ENCODE measurements around the gene GOLM1. TPM values are rescaled to one million over a fixed set of nuclear protein-coding genes. Genes with fewer than 3 reads are reported as not detected.

GOLM1 gene
- total and polyA plus RNA-seq, 4 donors, result 113 to 414 (median 219) TPM

GRCh38 chr9:86009133-86009532, 90.2 kb downstream of the GOLM1 start:
- peaks cover 2% of the 10 kb centered on the region for H3K9me3 ChIP-seq (ENCODE audit: control insufficient read depth, insufficient read depth, low read length)
- no peaks in the 10 kb centered on the region for H3K4me1 ChIP-seq (ENCODE audit: control insufficient read depth, insufficient read depth, low read length)
- no peaks in the 10 kb centered on the region for H3K27me3 ChIP-seq (ENCODE audit: control insufficient read depth, insufficient read depth, low read length)
- peaks cover 28% of the 10 kb centered on the region for H3K36me3 ChIP-seq (ENCODE audit: control insufficient read depth, insufficient read depth, low read length)
- DNase-seq (ENCODE audit: low read depth in 4 of 6, low spot score in 6 of 6), result no peak
- H3K4me3 ChIP-seq (ENCODE audit: low read depth, low read length), result no peak overlapping the region
- no peak overlapping the region for H3K27ac ChIP-seq (ENCODE audit: low read depth, low read length)
- WGBS (ENCODE audit: insufficient coverage), result 86% methylated on average over 2 of the region's 2 CpGs

- no CpG with 5 or more reads among the region's 1 CpG for WGBS (ENCODE audit: insufficient coverage)
- no peak overlapping the region for H3K4me3 ChIP-seq (ENCODE audit: low read depth, low read length)
- no peak for DNase-seq (ENCODE audit: low read depth in 4 of 6, low spot score in 6 of 6)
- no peaks in the 10 kb centered on the region for H3K4me1 ChIP-seq (ENCODE audit: control insufficient read depth, insufficient read depth, low read length)
- peaks cover 3% of the 10 kb centered on the region for H3K9me3 ChIP-seq (ENCODE audit: control insufficient read depth, insufficient read depth, low read length)
- H3K27ac ChIP-seq (ENCODE audit: low read depth, low read length), result no peak overlapping the region
- peaks cover 19% of the 10 kb centered on the region for H3K36me3 ChIP-seq (ENCODE audit: control insufficient read depth, insufficient read depth, low read length)
- H3K27me3 ChIP-seq (ENCODE audit: control insufficient read depth, insufficient read depth, low read length), result no peaks in the 10 kb centered on the region
Observed at GRCh38 chr9:86005253-86005775, 94.0 kb downstream of the GOLM1 start.

- Histone ChIP-seq H3K36me3 (ENCODE audit: control insufficient read depth, insufficient read depth, low read length) (peaks cover 19% of the 10 kb centered on the region), H3K9me3 (ENCODE audit: control insufficient read depth, insufficient read depth, low read length) (peaks cover 3% of the 10 kb centered on the region), H3K4me1 (ENCODE audit: control insufficient read depth, insufficient read depth, low read length) (no peaks in the 10 kb centered on the region), H3K27me3 (ENCODE audit: control insufficient read depth, insufficient read depth, low read length) (no peaks in the 10 kb centered on the region), H3K27ac (ENCODE audit: low read depth, low read length) (no peak overlapping the region), H3K4me3 (ENCODE audit: low read depth, low read length) (no peak overlapping the region)
- DNase-seq (ENCODE audit: low read depth in 4 of 6, low spot score in 6 of 6), result no peak
- WGBS (ENCODE audit: insufficient coverage), result no CpG with 5 or more reads among the region's 1 CpG
Observed at GRCh38 chr9:85995599-85995998, 103.8 kb downstream of the GOLM1 start.

- no peak overlapping the region for H3K4me3 ChIP-seq (ENCODE audit: low read depth, low read length)
- peaks cover 17% of the 10 kb centered on the region for H3K36me3 ChIP-seq (ENCODE audit: control insufficient read depth, insufficient read depth, low read length)
- no peaks in the 10 kb centered on the region for H3K9me3 ChIP-seq (ENCODE audit: control insufficient read depth, insufficient read depth, low read length)
- H3K27ac ChIP-seq (ENCODE audit: low read depth, low read length), result no peak overlapping the region
- H3K4me1 ChIP-seq (ENCODE audit: control insufficient read depth, insufficient read depth, low read length), result no peaks in the 10 kb centered on the region
- no peaks in the 10 kb centered on the region for H3K27me3 ChIP-seq (ENCODE audit: control insufficient read depth, insufficient read depth, low read length)
- DNase-seq (ENCODE audit: low read depth in 4 of 6, low spot score in 6 of 6), result no peak
Observed at GRCh38 chr9:85995097-85995496, 104.3 kb downstream of the GOLM1 start.

- Histone ChIP-seq H3K9me3 (ENCODE audit: control insufficient read depth, insufficient read depth, low read length) (no peaks in the 10 kb centered on the region), H3K27ac (ENCODE audit: low read depth, low read length) (no peak overlapping the region), H3K4me1 (ENCODE audit: control insufficient read depth, insufficient read depth, low read length) (no peaks in the 10 kb centered on the region), H3K27me3 (ENCODE audit: control insufficient read depth, insufficient read depth, low read length) (no peaks in the 10 kb centered on the region), H3K4me3 (ENCODE audit: low read depth, low read length) (no peak overlapping the region), H3K36me3 (ENCODE audit: control insufficient read depth, insufficient read depth, low read length) (peaks cover 17% of the 10 kb centered on the region)
- WGBS (ENCODE audit: insufficient coverage), result no CpG with 5 or more reads among the region's 2 CpGs
- no peak for DNase-seq (ENCODE audit: low read depth in 4 of 6, low spot score in 6 of 6)
Observed at GRCh38 chr9:85994191-85994590, 105.2 kb downstream of the GOLM1 start.

GRCh38 chr9:85987236-85987635, 112.1 kb downstream of the GOLM1 start:
- WGBS (ENCODE audit: insufficient coverage), result no CpG with 5 or more reads among the region's 3 CpGs
- Histone ChIP-seq H3K36me3 (ENCODE audit: control insufficient read depth, insufficient read depth, low read length) (peaks cover 11% of the 10 kb centered on the region), H3K4me3 (ENCODE audit: low read depth, low read length) (no peak overlapping the region), H3K27ac (ENCODE audit: low read depth, low read length) (no peak overlapping the region), H3K4me1 (ENCODE audit: control insufficient read depth, insufficient read depth, low read length) (no peaks in the 10 kb centered on the region), H3K9me3 (ENCODE audit: control insufficient read depth, insufficient read depth, low read length) (no peaks in the 10 kb centered on the region), H3K27me3 (ENCODE audit: control insufficient read depth, insufficient read depth, low read length) (no peaks in the 10 kb centered on the region)
- DNase-seq (ENCODE audit: low read depth in 4 of 6, low spot score in 6 of 6), result no peak

- H3K4me1 ChIP-seq (ENCODE audit: control insufficient read depth, insufficient read depth, low read length), result no peaks in the 10 kb centered on the region
- H3K9me3 ChIP-seq (ENCODE audit: control insufficient read depth, insufficient read depth, low read length), result no peaks in the 10 kb centered on the region
- no peak overlapping the region for H3K27ac ChIP-seq (ENCODE audit: low read depth, low read length)
- H3K4me3 ChIP-seq (ENCODE audit: low read depth, low read length), result no peak overlapping the region
- no peaks in the 10 kb centered on the region for H3K27me3 ChIP-seq (ENCODE audit: control insufficient read depth, insufficient read depth, low read length)
- DNase-seq (ENCODE audit: low read depth in 4 of 6, low spot score in 6 of 6), result no peak
- peaks cover 9% of the 10 kb centered on the region for H3K36me3 ChIP-seq (ENCODE audit: control insufficient read depth, insufficient read depth, low read length)
- WGBS (ENCODE audit: insufficient coverage), result 100% methylated on average over 1 of the region's 2 CpGs
Observed at GRCh38 chr9:85984457-85984856, 114.9 kb downstream of the GOLM1 start.

- Histone ChIP-seq H3K36me3 (ENCODE audit: control insufficient read depth, insufficient read depth, low read length) (peaks cover 6% of the 10 kb centered on the region), H3K27me3 (ENCODE audit: control insufficient read depth, insufficient read depth, low read length) (no peaks in the 10 kb centered on the region), H3K4me3 (ENCODE audit: low read depth, low read length) (no peak overlapping the region), H3K27ac (ENCODE audit: low read depth, low read length) (no peak overlapping the region), H3K9me3 (ENCODE audit: control insufficient read depth, insufficient read depth, low read length) (no peaks in the 10 kb centered on the region), H3K4me1 (ENCODE audit: control insufficient read depth, insufficient read depth, low read length) (no peaks in the 10 kb centered on the region)
- no CpG with 5 or more reads among the region's 3 CpGs for WGBS (ENCODE audit: insufficient coverage)
- DNase-seq (ENCODE audit: low read depth in 4 of 6, low spot score in 6 of 6), result peak in 1 of 6 donors; percentile 33
Observed at GRCh38 chr9:85981369-85981768, 118.0 kb downstream of the GOLM1 start.

- WGBS (ENCODE audit: insufficient coverage), result 40% methylated on average over 1 of the region's 4 CpGs
- peak in 2 of 6 donors; percentile 50 to 51 for DNase-seq (ENCODE audit: low read depth in 4 of 6, low spot score in 6 of 6)
Observed at GRCh38 chr9:85978496-85978895, 120.9 kb downstream of the GOLM1 start.

More at GRCh38 chr9:85978496-85978895, 120.9 kb downstream of the GOLM1 start:
- Histone ChIP-seq H3K27ac (ENCODE audit: low read depth, low read length) (no peak overlapping the region), H3K9me3 (ENCODE audit: control insufficient read depth, insufficient read depth, low read length) (no peaks in the 10 kb centered on the region), H3K4me3 (ENCODE audit: low read depth, low read length) (no peak overlapping the region), H3K4me1 (ENCODE audit: control insufficient read depth, insufficient read depth, low read length) (no peaks in the 10 kb centered on the region), H3K36me3 (ENCODE audit: control insufficient read depth, insufficient read depth, low read length) (peaks cover 3% of the 10 kb centered on the region), H3K27me3 (ENCODE audit: control insufficient read depth, insufficient read depth, low read length) (no peaks in the 10 kb centered on the region)

All from spinal cord (tissue), 10 donors.